ENCODE measurements around the gene SYPL2.

GRCh38 chr1:109482791-109483671, 16.7 kb downstream of the SYPL2 start:
- TF ChIP-seq POLR2AphosphoS5 (IDR thresholded peaks at IDR 0.05; ENCODE audit: low read depth, low read length): no peak
- TF ChIP-seq, protein P1, sequence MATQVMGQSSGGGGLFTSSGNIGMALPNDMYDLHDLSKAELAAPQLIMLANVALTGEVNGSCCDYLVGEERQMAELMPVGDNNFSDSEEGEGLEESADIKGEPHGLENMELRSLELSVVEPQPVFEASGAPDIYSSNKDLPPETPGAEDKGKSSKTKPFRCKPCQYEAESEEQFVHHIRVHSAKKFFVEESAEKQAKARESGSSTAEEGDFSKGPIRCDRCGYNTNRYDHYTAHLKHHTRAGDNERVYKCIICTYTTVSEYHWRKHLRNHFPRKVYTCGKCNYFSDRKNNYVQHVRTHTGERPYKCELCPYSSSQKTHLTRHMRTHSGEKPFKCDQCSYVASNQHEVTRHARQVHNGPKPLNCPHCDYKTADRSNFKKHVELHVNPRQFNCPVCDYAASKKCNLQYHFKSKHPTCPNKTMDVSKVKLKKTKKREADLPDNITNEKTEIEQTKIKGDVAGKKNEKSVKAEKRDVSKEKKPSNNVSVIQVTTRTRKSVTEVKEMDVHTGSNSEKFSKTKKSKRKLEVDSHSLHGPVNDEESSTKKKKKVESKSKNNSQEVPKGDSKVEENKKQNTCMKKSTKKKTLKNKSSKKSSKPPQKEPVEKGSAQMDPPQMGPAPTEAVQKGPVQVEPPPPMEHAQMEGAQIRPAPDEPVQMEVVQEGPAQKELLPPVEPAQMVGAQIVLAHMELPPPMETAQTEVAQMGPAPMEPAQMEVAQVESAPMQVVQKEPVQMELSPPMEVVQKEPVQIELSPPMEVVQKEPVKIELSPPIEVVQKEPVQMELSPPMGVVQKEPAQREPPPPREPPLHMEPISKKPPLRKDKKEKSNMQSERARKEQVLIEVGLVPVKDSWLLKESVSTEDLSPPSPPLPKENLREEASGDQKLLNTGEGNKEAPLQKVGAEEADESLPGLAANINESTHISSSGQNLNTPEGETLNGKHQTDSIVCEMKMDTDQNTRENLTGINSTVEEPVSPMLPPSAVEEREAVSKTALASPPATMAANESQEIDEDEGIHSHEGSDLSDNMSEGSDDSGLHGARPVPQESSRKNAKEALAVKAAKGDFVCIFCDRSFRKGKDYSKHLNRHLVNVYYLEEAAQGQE (IDR thresholded peaks at IDR 0.05; ENCODE audit: insufficient read depth in 1 of 2, low read depth in 2 of 2, low read length in 2 of 2): no peak
